ENCODE data around the gene EML3. TPM values are rescaled to one million over a fixed set of nuclear protein-coding genes. Genes with fewer than 3 reads are reported as not detected.
A peak's percentile ranks its signal among the peaks of the same experiment; 100 is the strongest.
"Not testable (repeated sequence)": the region's sequence is repeated elsewhere in the genome, so short reads cannot be mapped to it uniquely, and the experiment has no call there.

The EML3 gene
- total RNA-seq, 6 donors from 2014 or later, result 31.0 to 148 (median 71.0) TPM

DNA sequence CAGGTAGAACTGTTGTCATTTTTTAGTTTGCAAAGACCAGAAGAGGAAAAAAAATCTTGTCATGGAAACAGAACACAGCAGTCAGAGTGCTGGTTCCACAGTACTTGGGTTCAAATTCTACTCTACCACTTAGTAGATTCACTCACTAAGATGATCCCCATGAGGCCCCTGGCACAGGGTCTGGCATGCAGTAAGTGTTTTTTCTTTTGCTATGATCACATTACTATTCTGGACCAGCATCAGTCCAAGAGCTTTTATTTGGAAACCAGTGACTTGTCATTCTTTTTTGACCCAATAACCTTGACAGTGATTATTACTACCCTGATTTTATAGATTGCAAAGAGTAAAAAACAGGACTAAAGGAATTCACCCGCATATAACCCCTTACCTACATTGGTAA is 43.0 kb downstream of the EML3 start:
- DNase-seq (no peak), ATAC-seq (ENCODE audit: low FRiP score in 2 of 2) (no peak)
- peaks cover 42 to 78% (median 71%) of the 10 kb centered on the region in 4 donors for H3K36me3 ChIP-seq
- H3K27me3 ChIP-seq, result no peaks in the 10 kb centered on the region
- H3K4me3 ChIP-seq, result no peak overlapping the region
- 77 to 89% methylated on average over 1 of the region's 1 CpG for whole genome bisulfite sequencing, 2 donors
- H3K9me3 ChIP-seq, result no peaks in the 10 kb centered on the region
- no peak for TF ChIP-seq EP300 (IDR thresholded peaks at IDR 0.05)
- no peak for TF ChIP-seq POLR2AphosphoS5 (IDR thresholded peaks at IDR 0.05)
- no peak for TF ChIP-seq POLR2A (IDR thresholded peaks at IDR 0.05)
- TF ChIP-seq, protein P1, sequence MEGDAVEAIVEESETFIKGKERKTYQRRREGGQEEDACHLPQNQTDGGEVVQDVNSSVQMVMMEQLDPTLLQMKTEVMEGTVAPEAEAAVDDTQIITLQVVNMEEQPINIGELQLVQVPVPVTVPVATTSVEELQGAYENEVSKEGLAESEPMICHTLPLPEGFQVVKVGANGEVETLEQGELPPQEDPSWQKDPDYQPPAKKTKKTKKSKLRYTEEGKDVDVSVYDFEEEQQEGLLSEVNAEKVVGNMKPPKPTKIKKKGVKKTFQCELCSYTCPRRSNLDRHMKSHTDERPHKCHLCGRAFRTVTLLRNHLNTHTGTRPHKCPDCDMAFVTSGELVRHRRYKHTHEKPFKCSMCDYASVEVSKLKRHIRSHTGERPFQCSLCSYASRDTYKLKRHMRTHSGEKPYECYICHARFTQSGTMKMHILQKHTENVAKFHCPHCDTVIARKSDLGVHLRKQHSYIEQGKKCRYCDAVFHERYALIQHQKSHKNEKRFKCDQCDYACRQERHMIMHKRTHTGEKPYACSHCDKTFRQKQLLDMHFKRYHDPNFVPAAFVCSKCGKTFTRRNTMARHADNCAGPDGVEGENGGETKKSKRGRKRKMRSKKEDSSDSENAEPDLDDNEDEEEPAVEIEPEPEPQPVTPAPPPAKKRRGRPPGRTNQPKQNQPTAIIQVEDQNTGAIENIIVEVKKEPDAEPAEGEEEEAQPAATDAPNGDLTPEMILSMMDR (IDR thresholded peaks at IDR 0.05), result no peak
- H3K27ac ChIP-seq, result no peak overlapping the region
- H3K4me1 ChIP-seq, result peaks cover 9 to 19% (median 14%) of the 10 kb centered on the region in 4 donors

DNA sequence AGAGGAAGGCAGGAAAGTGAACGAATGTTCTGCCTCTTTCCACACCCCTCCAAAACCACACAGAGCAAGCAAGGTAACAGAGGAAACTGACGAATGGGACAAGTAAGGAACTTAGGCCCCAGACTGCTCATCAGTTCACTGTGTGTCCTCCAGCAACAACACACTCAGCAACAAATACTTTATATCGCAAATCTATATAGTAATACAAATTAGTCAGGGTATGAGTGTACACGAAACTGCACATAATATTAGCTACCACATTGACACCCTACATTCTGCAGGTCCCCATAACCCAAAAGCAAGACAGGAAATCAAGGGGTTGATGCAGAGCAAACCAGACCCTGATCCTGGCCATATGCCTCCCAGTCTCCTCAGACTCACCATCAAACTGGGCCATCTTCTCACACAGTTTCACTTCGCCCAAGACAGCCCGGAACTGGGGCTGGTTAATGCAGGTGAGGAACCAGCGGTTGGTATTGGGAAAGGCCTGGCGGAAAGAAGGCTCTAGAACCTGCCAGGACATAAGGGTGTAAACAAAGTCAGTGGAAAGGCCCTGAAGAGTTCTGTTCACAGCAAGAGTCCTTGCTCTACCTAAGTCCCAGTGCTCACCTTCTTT is 45.4 kb downstream of the EML3 start:
- Histone ChIP-seq H3K27ac (peak overlapping the region in 2 of 4 donors; percentile 15 to 17), H3K4me3 (no peak overlapping the region), H3K27me3 (no peaks in the 10 kb centered on the region), H3K9me3 (no peaks in the 10 kb centered on the region), H3K36me3 (peaks cover 42 to 93% (median 85%) of the 10 kb centered on the region in 4 donors), H3K4me1 (peaks cover 0 to 6% (median 3%) of the 10 kb centered on the region in 4 donors)
- no peak for TF ChIP-seq POLR2A (IDR thresholded peaks at IDR 0.05)
- TF ChIP-seq, protein P1 (IDR thresholded peaks at IDR 0.05), result no peak
- no peak for TF ChIP-seq EP300 (IDR thresholded peaks at IDR 0.05)
- TF ChIP-seq POLR2AphosphoS5 (IDR thresholded peaks at IDR 0.05), result no peak
- ATAC-seq (ENCODE audit: low FRiP score in 2 of 2), result no peak
- 86% methylated on average over 8 of the region's 8 CpGs for WGBS, 2 donors
- DNase-seq, result no peak

DNA sequence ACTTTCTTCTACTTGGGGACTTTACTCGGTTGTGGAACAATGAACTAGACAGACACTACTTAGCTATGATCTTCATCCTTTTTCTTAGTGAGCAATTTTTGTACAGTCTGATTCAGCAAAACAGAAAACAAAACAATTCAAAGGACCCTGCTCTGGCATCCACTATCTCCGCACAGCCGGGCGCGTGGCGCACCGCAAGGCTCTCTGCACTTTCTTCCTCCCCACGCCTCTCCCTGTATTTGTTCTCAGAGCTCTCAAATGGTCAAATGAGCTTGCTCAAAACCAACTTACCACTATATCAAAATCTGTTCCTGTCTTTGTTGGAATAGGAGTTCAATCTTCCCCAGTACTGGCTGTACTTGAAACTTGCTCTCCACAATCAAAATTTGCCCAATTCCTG is 46.3 kb downstream of the EML3 start:
- H3K4me3 ChIP-seq, result no peak overlapping the region
- TF ChIP-seq POLR2A (IDR thresholded peaks at IDR 0.05) (no peak), POLR2AphosphoS5 (IDR thresholded peaks at IDR 0.05) (no peak)
- 95% methylated on average over 8 of the region's 8 CpGs for WGBS, 2 donors
- DNase-seq (peak in 1 of 2 donors; percentile 60), ATAC-seq (ENCODE audit: low FRiP score in 2 of 2) (no peak)
- H3K27ac ChIP-seq, result no peak overlapping the region
- H3K4me1 ChIP-seq, result peaks cover under 1 to 2% (median under 1%) of the 10 kb centered on the region in 4 donors
- no peaks in the 10 kb centered on the region for H3K9me3 ChIP-seq
- no peaks in the 10 kb centered on the region for H3K27me3 ChIP-seq
- peaks cover 42 to 90% (median 81%) of the 10 kb centered on the region in 4 donors for H3K36me3 ChIP-seq

DNA sequence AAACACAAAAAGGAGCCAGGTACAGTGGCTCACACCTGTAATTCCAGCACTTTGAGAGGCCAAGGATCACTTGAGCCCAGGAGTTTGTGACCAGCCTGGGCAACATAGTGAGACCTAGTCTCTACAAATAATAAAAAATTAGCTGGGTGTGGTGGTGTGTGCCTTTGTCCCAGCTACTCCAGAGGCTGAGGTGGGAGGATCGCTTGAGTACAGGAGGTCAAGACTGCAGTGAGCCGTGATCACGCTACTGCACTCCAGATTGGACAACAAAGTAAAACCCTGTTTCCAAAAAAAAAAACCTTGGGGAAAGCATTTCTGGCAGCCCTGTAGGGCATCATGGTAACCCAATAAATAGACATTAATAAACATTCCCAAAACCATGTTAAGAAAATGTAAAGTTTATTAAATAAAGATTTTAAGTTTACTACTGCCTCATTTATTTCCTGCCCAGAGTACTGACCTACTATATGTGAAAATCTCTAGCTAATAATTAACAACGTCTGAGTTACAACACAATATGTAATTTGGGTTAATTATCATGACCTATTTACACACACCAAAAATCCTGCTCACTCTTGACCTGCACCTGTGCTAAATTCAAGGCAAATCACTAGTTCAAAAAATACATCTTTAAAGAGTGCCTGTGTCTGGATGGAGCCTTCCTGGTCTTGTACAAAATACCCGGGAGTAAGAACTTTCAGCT is 47.3 kb downstream of the EML3 start:
- no peak for ATAC-seq (ENCODE audit: low FRiP score in 2 of 2)
- Histone ChIP-seq H3K36me3 (peaks cover 35 to 81% (median 71%) of the 10 kb centered on the region in 4 donors), H3K9me3 (no peaks in the 10 kb centered on the region), H3K27ac (no peak overlapping the region), H3K4me3 (no peak overlapping the region), H3K4me1 (peaks cover 9 to 12% (median 11%) of the 10 kb centered on the region in 4 donors), H3K27me3 (no peaks in the 10 kb centered on the region)
- DNase-seq, result no peak
- TF ChIP-seq, protein P1 (IDR thresholded peaks at IDR 0.05), result no peak
- TF ChIP-seq EP300 (IDR thresholded peaks at IDR 0.05), result no peak
- no peak for TF ChIP-seq POLR2A (IDR thresholded peaks at IDR 0.05)
- no peak for TF ChIP-seq POLR2AphosphoS5 (IDR thresholded peaks at IDR 0.05)
- 69 to 70% methylated on average over 5 of the region's 5 CpGs for WGBS, 2 donors

DNA sequence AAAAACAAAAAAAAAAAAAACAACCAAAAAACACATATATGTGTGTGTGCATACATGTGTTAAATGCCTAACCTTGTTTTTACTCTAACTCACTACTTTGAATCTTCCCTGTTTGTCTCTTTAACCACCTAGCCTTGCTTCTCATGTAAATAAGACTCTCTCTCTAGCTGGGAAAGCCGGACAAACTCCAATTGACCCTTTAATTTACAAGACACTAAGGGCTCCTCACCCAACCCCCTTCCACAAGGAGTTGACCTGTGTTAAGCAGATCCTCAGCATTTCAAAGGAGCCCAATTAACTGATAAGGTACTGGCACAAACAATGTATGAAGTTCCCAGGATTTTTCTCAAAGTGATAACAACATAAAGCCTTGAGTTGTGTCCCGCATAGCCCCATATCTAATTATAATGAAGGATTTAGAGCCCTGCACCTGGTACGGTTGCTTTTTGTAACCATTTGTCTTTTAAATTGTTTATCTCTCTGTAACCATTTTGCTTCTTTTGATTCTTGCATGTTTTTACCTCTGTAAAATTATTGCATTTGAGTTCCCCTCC is 50.8 kb downstream of the EML3 start:
- 77 to 82% methylated on average over 3 of the region's 3 CpGs for WGBS, 2 donors
- peak overlapping the region in 2 of 4 donors; percentile 74 to 80 for H3K27ac ChIP-seq
- H3K4me1 ChIP-seq, result peaks cover 26 to 33% (median 27%) of the 10 kb centered on the region in 4 donors
- H3K9me3 ChIP-seq; H3K27me3 ChIP-seq; ATAC-seq (ENCODE audit: low FRiP score in 2 of 2); H3K4me3 ChIP-seq; DNase-seq: not testable (repeated sequence)
- H3K36me3 ChIP-seq, result peaks cover 17 to 63% (median 54%) of the 10 kb centered on the region in 4 donors

Data from upper lobe of left lung (tissue), 6 donors.